ENCODE measurements around the gene UAP1L1. TPM values are rescaled to one million over a fixed set of nuclear protein-coding genes. Genes with fewer than 3 reads are reported as not detected.

UAP1L1 gene
- total RNA-seq, 1 donor from 2014 or later, result 1.0 TPM

DNA sequence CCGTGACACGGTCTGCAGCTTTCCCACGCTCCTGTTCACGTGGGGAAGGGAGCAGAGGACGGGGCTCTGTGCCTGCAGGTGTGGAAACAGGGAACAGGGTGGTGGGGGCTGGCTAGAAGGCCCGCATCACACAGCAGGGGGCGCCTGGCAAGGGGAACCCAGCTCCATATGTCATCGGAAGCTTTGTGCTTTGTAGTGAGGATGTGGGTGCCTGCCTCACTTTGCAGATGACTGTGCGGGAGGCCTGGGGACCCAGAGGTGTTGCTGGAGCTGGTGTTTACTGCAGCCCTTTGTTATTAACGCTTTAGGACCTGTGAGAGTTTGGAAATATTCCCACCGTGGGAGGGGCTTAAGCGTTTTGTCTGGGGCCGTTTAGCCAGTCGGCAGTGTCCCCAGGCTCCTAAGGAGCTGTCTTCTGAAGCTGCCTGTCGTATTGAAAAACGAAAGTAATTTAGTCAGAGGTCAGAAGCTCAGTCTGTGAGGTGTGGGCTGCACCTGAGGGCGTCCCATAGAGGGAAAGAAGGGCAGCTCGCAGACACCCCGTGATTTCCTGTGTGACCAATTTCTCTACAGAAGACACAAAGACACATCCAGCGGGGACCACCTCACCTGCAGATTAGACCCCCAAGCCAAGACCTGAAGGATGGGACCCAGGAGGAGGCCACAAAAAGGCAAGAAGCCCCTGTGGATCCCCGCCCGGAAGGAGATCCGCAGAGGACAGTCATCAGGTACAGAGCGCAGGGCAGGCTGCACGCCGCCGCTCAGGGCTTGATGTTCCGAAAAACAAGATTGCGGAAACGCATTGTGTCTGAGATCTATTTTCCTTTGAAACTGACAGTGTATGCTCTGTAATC lies 18.6 kb downstream of the UAP1L1 start:
- no peaks in the 10 kb centered on the region for H3K4me1 ChIP-seq (ENCODE audit: control insufficient read depth in 3 of 3, insufficient read depth in 3 of 3, low read length in 3 of 3)
- H3K4me3 ChIP-seq (ENCODE audit: low read length in 3 of 3), result no peak overlapping the region
- no peak overlapping the region for H3K27ac ChIP-seq (ENCODE audit: low read depth, low read length)
- H3K27me3 ChIP-seq (ENCODE audit: control insufficient read depth in 3 of 3, insufficient read depth in 3 of 3, low read length in 3 of 3), result no peaks in the 10 kb centered on the region
- no peak overlapping the region for H3K9ac ChIP-seq (ENCODE audit: low read depth in 1 of 3, low read length in 3 of 3)
- no peaks in the 10 kb centered on the region for H3K9me3 ChIP-seq (ENCODE audit: control insufficient read depth in 3 of 3, low read length in 3 of 3)
- peaks cover 41 to 59% (median 56%) of the 10 kb centered on the region in 3 donors for H3K36me3 ChIP-seq (ENCODE audit: control insufficient read depth in 3 of 3, insufficient read depth in 3 of 3, low read length in 3 of 3)

DNA sequence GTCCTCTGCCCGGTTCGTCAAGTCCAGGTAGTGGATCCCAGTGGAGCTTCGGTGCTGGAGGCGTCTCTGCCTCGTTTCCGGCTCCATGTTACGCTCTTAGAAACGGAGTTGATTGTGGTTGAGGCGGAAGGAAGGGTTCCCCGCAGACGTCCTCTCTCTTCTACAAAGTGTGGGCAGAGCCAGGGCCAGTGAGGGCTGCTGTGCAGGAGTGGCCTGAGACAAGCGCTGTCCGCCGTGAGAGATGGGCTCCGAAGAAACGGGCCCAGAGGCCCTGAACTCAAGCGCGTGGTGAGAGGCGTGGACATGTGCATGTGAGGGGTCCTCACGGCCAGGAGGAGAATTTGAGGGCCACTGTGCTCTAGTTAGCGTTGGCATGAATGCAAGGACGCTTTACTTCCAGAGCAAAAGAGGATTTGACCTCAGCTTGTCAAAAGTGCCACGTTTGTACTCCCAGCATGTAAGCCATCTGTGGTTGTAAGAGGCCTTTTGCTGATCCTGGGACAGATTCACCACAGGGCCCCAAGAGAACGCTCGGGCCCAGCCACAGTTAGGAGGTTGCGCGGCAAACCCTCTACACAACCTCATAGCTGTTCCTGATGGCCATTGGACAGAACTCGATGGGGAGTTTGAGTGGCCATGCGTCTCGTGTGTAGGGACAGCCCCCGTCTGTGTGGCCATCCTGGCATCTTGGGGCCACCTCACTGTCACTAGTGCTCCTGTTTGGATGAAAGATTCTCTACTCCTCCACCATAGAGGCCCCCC lies 19.6 kb downstream of the UAP1L1 start:
- Histone ChIP-seq H3K36me3 (ENCODE audit: control insufficient read depth in 3 of 3, insufficient read depth in 3 of 3, low read length in 3 of 3) (peaks cover 48 to 64% (median 60%) of the 10 kb centered on the region in 3 donors), H3K27ac (ENCODE audit: low read depth, low read length) (no peak overlapping the region), H3K27me3 (ENCODE audit: control insufficient read depth in 3 of 3, insufficient read depth in 3 of 3, low read length in 3 of 3) (no peaks in the 10 kb centered on the region)

DNA sequence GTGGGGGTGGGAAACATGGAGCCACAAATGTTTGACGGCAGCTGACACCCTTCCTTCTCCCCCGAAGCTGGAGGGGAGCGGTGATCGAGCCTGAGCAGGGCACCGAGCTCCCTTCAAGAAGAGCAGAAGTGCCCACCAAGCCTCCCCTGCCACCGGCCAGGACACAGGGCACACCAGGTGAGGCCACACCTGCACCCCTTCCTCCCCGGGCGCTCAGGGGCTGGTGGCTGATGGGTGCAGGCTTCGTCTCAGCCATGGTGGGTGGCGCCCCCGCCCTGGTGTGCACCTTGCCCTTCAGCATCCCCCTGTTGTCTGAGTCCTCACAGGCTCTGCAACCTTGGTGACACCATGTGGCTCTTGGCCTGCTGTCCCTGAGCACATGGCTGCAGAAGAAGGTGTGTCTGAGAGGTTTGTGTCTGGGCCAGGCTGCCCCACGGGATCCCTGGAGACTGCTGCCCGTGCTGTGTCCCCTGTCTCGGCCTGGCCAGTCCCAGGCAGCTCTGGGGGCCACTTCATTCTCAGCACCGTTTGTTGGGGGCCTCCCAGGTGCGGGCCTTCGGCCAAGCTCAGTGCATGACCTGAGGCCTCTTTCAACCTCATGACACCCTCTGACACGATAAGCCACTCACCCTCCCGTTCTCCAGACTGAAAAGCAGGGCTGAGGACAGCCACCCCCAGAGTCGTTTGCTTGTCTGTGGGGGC lies 20.6 kb downstream of the UAP1L1 start:
- no peaks in the 10 kb centered on the region for H3K9me3 ChIP-seq (ENCODE audit: control insufficient read depth in 3 of 3, low read length in 3 of 3)
- no peak overlapping the region for H3K9ac ChIP-seq (ENCODE audit: low read depth in 1 of 3, low read length in 3 of 3)
- H3K36me3 ChIP-seq (ENCODE audit: control insufficient read depth in 3 of 3, insufficient read depth in 3 of 3, low read length in 3 of 3), result peaks cover 58 to 66% (median 64%) of the 10 kb centered on the region in 3 donors
- H3K27me3 ChIP-seq (ENCODE audit: control insufficient read depth in 3 of 3, insufficient read depth in 3 of 3, low read length in 3 of 3), result no peaks in the 10 kb centered on the region
- no peak overlapping the region for H3K27ac ChIP-seq (ENCODE audit: low read depth, low read length)
- H3K4me1 ChIP-seq (ENCODE audit: control insufficient read depth in 3 of 3, insufficient read depth in 3 of 3, low read length in 3 of 3), result no peaks in the 10 kb centered on the region
- H3K4me3 ChIP-seq (ENCODE audit: low read length in 3 of 3), result no peak overlapping the region

More for the DNA sequence above, 19.6 kb downstream of the UAP1L1 start:
- Histone ChIP-seq H3K4me1 (ENCODE audit: control insufficient read depth in 3 of 3, insufficient read depth in 3 of 3, low read length in 3 of 3) (no peaks in the 10 kb centered on the region), H3K4me3 (ENCODE audit: low read length in 3 of 3) (no peak overlapping the region), H3K9me3 (ENCODE audit: control insufficient read depth in 3 of 3, low read length in 3 of 3) (no peaks in the 10 kb centered on the region), H3K9ac (ENCODE audit: low read depth in 1 of 3, low read length in 3 of 3) (no peak overlapping the region)

DNA sequence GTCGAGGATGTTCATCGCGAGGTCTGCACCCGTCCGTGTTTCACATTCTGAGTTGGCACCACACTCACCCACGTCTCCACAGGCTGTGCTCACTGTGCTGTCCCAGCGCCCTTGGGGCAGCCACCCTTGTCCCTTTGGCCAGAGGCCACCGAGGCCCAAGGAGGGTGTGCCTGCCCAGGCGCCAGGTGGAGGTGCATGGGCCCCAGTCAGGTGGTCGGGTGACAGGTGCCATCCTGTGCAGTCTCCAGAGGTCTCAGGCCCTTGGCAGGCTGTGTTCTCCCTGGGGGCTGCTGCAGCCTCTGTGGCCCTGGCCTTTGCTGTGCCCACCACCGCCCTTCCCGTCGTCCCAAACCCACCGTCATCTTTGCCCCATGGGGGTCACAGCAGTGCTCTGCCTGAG lies 21.9 kb downstream of the UAP1L1 start:
- Histone ChIP-seq H3K4me1 (ENCODE audit: control insufficient read depth in 3 of 3, insufficient read depth in 3 of 3, low read length in 3 of 3) (no peaks in the 10 kb centered on the region), H3K27ac (ENCODE audit: low read depth, low read length) (no peak overlapping the region), H3K36me3 (ENCODE audit: control insufficient read depth in 3 of 3, insufficient read depth in 3 of 3, low read length in 3 of 3) (peaks cover 69 to 79% (median 75%) of the 10 kb centered on the region in 3 donors)

DNA sequence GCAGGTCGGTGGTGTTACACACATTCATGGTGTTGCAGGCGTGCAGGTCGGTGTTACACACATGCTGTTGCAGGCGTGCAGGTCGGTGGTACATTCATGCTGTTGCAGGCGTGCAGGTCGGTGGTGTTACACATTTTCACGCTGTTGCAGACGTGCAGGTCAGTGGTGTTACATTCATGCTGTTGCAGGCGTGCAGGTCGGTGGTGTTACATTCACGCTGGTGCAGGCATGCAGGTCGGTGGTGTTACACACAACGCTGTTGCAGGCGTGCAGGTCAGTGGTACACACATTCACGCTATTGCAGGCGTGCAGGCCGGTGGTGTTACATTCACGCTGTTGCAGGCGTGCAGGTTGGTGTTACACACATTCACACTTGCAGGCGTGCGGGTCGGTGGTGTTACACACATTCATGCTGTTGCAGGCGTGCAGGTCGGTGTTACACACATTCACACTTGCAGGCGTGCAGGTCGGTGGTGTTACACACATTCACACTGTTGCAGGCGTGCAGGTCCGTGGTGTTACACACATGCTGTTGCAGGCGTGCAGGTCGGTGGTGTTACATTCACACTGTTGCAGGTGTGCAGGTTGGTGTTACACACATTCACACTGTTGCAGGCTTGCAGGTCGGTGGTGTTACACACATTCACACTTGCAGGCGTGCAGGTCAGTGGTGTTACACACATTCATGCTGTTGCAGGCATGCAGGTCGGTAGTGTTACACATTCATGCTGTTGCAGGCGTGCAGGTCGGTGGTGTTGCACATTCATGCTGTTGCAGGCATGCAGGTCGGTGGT lies 26.1 kb downstream of the UAP1L1 start:
- no peak overlapping the region for H3K27ac ChIP-seq (ENCODE audit: low read depth, low read length)
- H3K9ac ChIP-seq (ENCODE audit: low read depth in 1 of 3, low read length in 3 of 3), result no peak overlapping the region
- H3K4me1 ChIP-seq (ENCODE audit: control insufficient read depth in 3 of 3, insufficient read depth in 3 of 3, low read length in 3 of 3), result no peaks in the 10 kb centered on the region
- peaks cover 76 to 87% (median 80%) of the 10 kb centered on the region in 3 donors for H3K36me3 ChIP-seq (ENCODE audit: control insufficient read depth in 3 of 3, insufficient read depth in 3 of 3, low read length in 3 of 3)
- no peaks in the 10 kb centered on the region for H3K9me3 ChIP-seq (ENCODE audit: control insufficient read depth in 3 of 3, low read length in 3 of 3)
- no peak overlapping the region for H3K4me3 ChIP-seq (ENCODE audit: low read length in 3 of 3)
- no peaks in the 10 kb centered on the region for H3K27me3 ChIP-seq (ENCODE audit: control insufficient read depth in 3 of 3, insufficient read depth in 3 of 3, low read length in 3 of 3)

More for the DNA sequence above, 21.9 kb downstream of the UAP1L1 start:
- Histone ChIP-seq H3K4me3 (ENCODE audit: low read length in 3 of 3) (no peak overlapping the region), H3K9ac (ENCODE audit: low read depth in 1 of 3, low read length in 3 of 3) (no peak overlapping the region), H3K9me3 (ENCODE audit: control insufficient read depth in 3 of 3, low read length in 3 of 3) (no peaks in the 10 kb centered on the region), H3K27me3 (ENCODE audit: control insufficient read depth in 3 of 3, insufficient read depth in 3 of 3, low read length in 3 of 3) (no peaks in the 10 kb centered on the region)

DNA sequence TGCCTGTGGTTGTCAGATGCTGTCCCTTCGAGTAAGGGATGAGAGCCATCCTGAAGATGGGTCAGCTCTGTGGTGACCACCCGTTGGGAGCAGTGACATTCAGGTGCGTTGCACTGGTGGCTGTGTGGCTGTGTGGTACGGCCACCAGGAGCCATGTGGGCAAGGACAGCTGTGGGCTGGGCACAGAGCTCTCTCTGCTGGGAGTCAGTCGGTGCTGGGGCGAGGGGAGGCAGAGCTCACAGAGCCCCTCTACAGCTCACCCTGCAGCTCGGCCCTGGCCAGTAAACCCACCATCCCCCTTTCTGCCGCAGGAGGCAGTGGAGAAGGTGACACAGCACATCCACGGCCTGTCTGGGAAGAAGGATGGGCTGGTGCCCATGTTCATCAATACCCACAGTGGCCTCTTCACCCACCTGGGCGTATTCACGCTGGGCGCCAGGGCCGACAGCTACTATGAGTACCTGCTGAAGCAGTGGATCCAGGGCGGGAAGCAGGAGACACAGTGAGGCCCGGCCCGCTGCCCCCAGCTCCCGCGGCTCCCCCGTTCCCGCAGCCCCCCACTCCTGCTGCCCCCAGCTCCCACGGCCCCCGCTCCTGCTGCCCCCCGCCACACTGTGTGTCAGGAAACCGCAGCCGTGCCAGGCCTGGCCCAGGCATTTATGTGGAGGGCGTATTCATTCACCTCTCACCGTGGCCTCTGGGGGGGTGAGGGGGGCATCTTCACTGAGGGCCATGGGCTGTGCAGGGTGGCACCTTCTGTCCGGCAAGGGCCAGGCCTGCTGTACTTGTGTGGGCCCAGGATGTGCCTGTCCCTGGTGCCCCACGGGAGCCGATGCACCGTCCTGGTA lies 28.7 kb downstream of the UAP1L1 start:
- no peak overlapping the region for H3K27ac ChIP-seq (ENCODE audit: low read depth, low read length)
- peaks cover 69 to 85% (median 76%) of the 10 kb centered on the region in 3 donors for H3K36me3 ChIP-seq (ENCODE audit: control insufficient read depth in 3 of 3, insufficient read depth in 3 of 3, low read length in 3 of 3)
- no peak overlapping the region for H3K9ac ChIP-seq (ENCODE audit: low read depth in 1 of 3, low read length in 3 of 3)
- H3K9me3 ChIP-seq (ENCODE audit: control insufficient read depth in 3 of 3, low read length in 3 of 3), result no peaks in the 10 kb centered on the region
- H3K4me1 ChIP-seq (ENCODE audit: control insufficient read depth in 3 of 3, insufficient read depth in 3 of 3, low read length in 3 of 3), result no peaks in the 10 kb centered on the region
- H3K4me3 ChIP-seq (ENCODE audit: low read length in 3 of 3), result no peak overlapping the region
- no peaks in the 10 kb centered on the region for H3K27me3 ChIP-seq (ENCODE audit: control insufficient read depth in 3 of 3, insufficient read depth in 3 of 3, low read length in 3 of 3)

DNA sequence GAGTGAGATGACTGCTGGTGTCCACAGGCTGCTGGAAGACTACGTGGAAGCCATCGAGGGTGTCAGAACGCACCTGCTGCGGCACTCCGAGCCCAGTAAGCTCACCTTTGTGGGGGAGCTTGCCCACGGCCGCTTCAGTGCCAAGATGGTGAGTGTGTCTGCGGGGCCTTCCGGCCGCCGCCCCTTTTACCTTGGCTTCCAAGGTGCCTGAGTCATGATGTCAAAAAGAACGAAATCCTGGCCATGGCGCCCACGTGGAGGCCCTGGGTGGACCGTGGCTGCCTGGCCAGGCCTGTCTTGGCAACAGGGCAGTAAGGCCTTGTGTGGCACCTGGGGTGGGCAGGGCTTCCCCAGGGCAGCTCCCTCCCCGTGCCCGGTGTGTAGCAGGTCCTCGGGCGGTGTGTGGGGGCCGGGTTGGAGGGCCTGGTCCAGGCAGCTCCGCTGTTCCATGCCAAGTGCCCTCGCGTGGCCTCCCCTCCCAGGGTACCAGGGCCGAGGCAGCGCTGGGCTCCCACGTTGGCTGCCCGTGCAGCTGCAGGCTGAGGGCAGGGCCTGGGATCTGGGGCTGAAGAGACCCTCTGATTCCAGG lies 29.4 kb downstream of the UAP1L1 start:
- no peak overlapping the region for H3K9ac ChIP-seq (ENCODE audit: low read depth in 1 of 3, low read length in 3 of 3)
- H3K27me3 ChIP-seq (ENCODE audit: control insufficient read depth in 3 of 3, insufficient read depth in 3 of 3, low read length in 3 of 3), result no peaks in the 10 kb centered on the region
- H3K4me3 ChIP-seq (ENCODE audit: low read length in 3 of 3), result no peak overlapping the region
- H3K9me3 ChIP-seq (ENCODE audit: control insufficient read depth in 3 of 3, low read length in 3 of 3), result no peaks in the 10 kb centered on the region
- H3K36me3 ChIP-seq (ENCODE audit: control insufficient read depth in 3 of 3, insufficient read depth in 3 of 3, low read length in 3 of 3), result peaks cover 62 to 78% (median 70%) of the 10 kb centered on the region in 3 donors
- H3K27ac ChIP-seq (ENCODE audit: low read depth, low read length), result no peak overlapping the region
- H3K4me1 ChIP-seq (ENCODE audit: control insufficient read depth in 3 of 3, insufficient read depth in 3 of 3, low read length in 3 of 3), result no peaks in the 10 kb centered on the region

DNA sequence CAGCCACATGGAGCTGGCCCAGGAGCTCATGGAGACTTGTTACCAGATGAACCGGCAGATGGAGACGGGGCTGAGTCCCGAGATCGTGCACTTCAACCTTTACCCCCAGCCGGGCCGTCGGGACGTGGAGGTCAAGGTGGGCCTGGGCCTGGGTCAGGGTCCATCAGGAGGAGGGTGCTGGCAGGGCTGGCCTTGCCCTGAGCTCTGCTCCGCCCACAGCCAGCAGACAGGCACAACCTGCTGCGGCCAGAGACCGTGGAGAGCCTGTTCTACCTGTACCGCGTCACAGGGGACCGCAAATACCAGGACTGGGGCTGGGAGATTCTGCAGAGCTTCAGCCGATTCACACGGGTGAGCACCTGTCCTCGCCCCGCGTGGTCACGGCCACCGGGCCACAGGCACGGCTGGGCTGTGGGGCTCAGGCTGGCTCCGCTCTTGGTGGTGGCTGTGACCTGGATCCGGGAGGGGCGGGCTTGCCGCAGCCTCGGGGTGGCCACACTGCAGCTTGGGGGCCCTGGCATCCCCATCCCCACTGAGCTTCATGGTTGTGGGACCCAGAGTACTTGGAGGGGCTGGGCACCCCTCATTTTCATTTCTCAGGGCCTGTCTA lies 30.1 kb downstream of the UAP1L1 start:
- Histone ChIP-seq H3K9ac (ENCODE audit: low read depth in 1 of 3, low read length in 3 of 3) (no peak overlapping the region), H3K27me3 (ENCODE audit: control insufficient read depth in 3 of 3, insufficient read depth in 3 of 3, low read length in 3 of 3) (no peaks in the 10 kb centered on the region), H3K4me3 (ENCODE audit: low read length in 3 of 3) (no peak overlapping the region), H3K36me3 (ENCODE audit: control insufficient read depth in 3 of 3, insufficient read depth in 3 of 3, low read length in 3 of 3) (peaks cover 56 to 72% (median 63%) of the 10 kb centered on the region in 3 donors), H3K27ac (ENCODE audit: low read depth, low read length) (no peak overlapping the region), H3K9me3 (ENCODE audit: control insufficient read depth in 3 of 3, low read length in 3 of 3) (no peaks in the 10 kb centered on the region), H3K4me1 (ENCODE audit: control insufficient read depth in 3 of 3, insufficient read depth in 3 of 3, low read length in 3 of 3) (no peaks in the 10 kb centered on the region)
